H1 (cell line): Measurements from ENCODE around the gene FXYD3. TPM values are rescaled to one million over a fixed set of nuclear protein-coding genes. Genes with fewer than 3 reads are reported as not detected.

Experiments
- CTCF ChIA-PET: fragments of 300-600 bp; sonication (Branson Sonifier 250); formaldehyde crosslinking; loops from one replicate; lab custom pipeline; 2021; ENCODE audit not compliant: partially characterized antibody; lab: Charles Lee
- POLR2A ChIA-PET: fragments of 300-600 bp; sonication (Branson Sonifier 250); formaldehyde crosslinking; loops from one replicate; lab custom pipeline; 2021; ENCODE audit warnings: inconsistent platforms; ENCODE audit not compliant: partially characterized antibody; lab: Charles Lee
- DNase-seq, 2 experiments: peaks; one replicate each; pipeline versions ENCODE4 v3.0.0 to v3.0.0-alpha.2; 2010 to 2022; ENCODE audit warnings: low spot score in 2 of 2, low read depth in 1 of 2, mixed read lengths in 1 of 2
- FAIRE-seq: peaks from 2 replicates; lab custom pipeline; 2011; peaks lifted over from hg19 to GRCh38; lab: Jason Lieb, UNC
- H2AFZ ChIP-seq: 2 replicates; pipeline ENCODE4 v1.8.1; 2012; ENCODE audit warnings: low read length, inconsistent platforms
- H2AK5ac ChIP-seq: 2 replicates; pipeline ENCODE4 v1.6.1; 2013; ENCODE audit warnings: low read depth, low read length
- H2BK120ac ChIP-seq: replicated peaks from 2 replicates; pipeline ENCODE3; 2013; ENCODE audit warnings: low read depth, low read length, inconsistent platforms
- H2BK12ac ChIP-seq: 2 replicates; pipeline ENCODE4 v1.6.1; 2013; ENCODE audit warnings: low read depth, low read length
- H2BK15ac ChIP-seq: 2 replicates; pipeline ENCODE4 v1.6.1; 2013; ENCODE audit warnings: low read length
- H2BK20ac ChIP-seq: 2 replicates; pipeline ENCODE4 v1.6.1; 2013; ENCODE audit warnings: low read length
- H2BK5ac ChIP-seq: 2 replicates; pipeline ENCODE4 v1.6.1; 2013; ENCODE audit warnings: low read depth, low read length
- H3K14ac ChIP-seq: 2 replicates; pipeline ENCODE4 v1.6.1; 2013; ENCODE audit warnings: inconsistent platforms; ENCODE audit not compliant: insufficient read length
- H3K18ac ChIP-seq: 2 replicates; pipeline ENCODE4 v1.6.1; 2013; ENCODE audit warnings: low read length; ENCODE audit errors: extremely low read depth
- H3K23ac ChIP-seq: 2 replicates; pipeline ENCODE4 v1.6.1; 2013; ENCODE audit warnings: inconsistent platforms; ENCODE audit not compliant: insufficient read length
- H3K23me2 ChIP-seq: 2 replicates; pipeline ENCODE4 v1.6.1; 2013; ENCODE audit warnings: low read depth, low read length
- H3K27ac ChIP-seq: 2 replicates; pipeline ENCODE4 v1.6.1; 2011; ENCODE audit warnings: low read depth, low read length, inconsistent platforms
- H3K27me3 ChIP-seq, 4 experiments: replicated peaks in 1 of 4; 1 replicate in 1 of 4; 2 replicates in 3 of 4; pipeline versions ENCODE4 v1.6.1 to v1.8.1; 2011 to 2013; ENCODE audit warnings: low read length in 3 of 4, mild to moderate bottlenecking in 3 of 4, inconsistent platforms in 2 of 4, mixed read lengths in 2 of 4, moderate library complexity in 1 of 4; ENCODE audit not compliant: control insufficient read depth in 3 of 4, insufficient read depth in 3 of 4; ENCODE audit errors: extremely low read depth in 1 of 4
- H3K36me3 ChIP-seq, 4 experiments: 2 replicates each; pipeline versions ENCODE4 v1.6.1 to v1.8.1; 2011 to 2013; ENCODE audit warnings: mild to moderate bottlenecking in 4 of 4, low read length in 3 of 4, moderate library complexity in 2 of 4, control low read depth in 1 of 4, inconsistent platforms in 1 of 4; ENCODE audit not compliant: insufficient read depth in 4 of 4, control insufficient read depth in 2 of 4
- H3K4ac ChIP-seq: replicated peaks from 2 replicates; pipeline ENCODE3; 2013; ENCODE audit warnings: low read length, low read depth, mixed read lengths, inconsistent platforms; ENCODE audit not compliant: insufficient read length
- H3K4me1 ChIP-seq, 4 experiments: replicated peaks in 1 of 4; 1 replicate in 1 of 4; 2 replicates in 3 of 4; pipeline versions ENCODE4 v1.6.1 to v1.8.1; 2011 to 2013; ENCODE audit warnings: low read length in 3 of 4, inconsistent platforms in 2 of 4, mixed read lengths in 1 of 4; ENCODE audit not compliant: insufficient read depth in 4 of 4, control insufficient read depth in 3 of 4
- H3K4me2 ChIP-seq, 2 experiments: 2 replicates each; pipeline versions ENCODE4 v1.6.1 to v1.8.1; 2011 to 2013; ENCODE audit warnings: low read depth in 2 of 2, low read length in 2 of 2, control low read depth in 1 of 2, inconsistent platforms in 1 of 2, mild to moderate bottlenecking in 1 of 2; ENCODE audit not compliant: insufficient read depth in 1 of 2
- H3K4me3 ChIP-seq, 4 experiments: fragments of 200-600, 300-600 bp in 1 of 4; sonication (generic), shearing (Covaris generic), sonication (Bioruptor Twin) in 1 of 4; 2 replicates each; pipeline versions ENCODE4 v1.5.1 to v1.8.1; 2011 to 2016; ENCODE audit warnings: low read length in 4 of 4, low read depth in 3 of 4, control low read depth in 2 of 4, inconsistent platforms in 2 of 4, mild to moderate bottlenecking in 2 of 4, mixed read lengths in 1 of 4, moderate library complexity in 1 of 4; ENCODE audit not compliant: insufficient read depth in 2 of 4; ENCODE audit errors: extremely low read depth in 1 of 4
- H3K56ac ChIP-seq: replicated peaks from 2 replicates; pipeline ENCODE3; 2013; ENCODE audit warnings: low read depth, mild to moderate bottlenecking, mixed read lengths, low read length, inconsistent platforms; ENCODE audit not compliant: insufficient read length
- H3K79me1 ChIP-seq: 2 replicates; pipeline ENCODE4 v1.6.1; 2013; ENCODE audit warnings: low read depth, low read length, control low read depth
- H3K79me2 ChIP-seq, 2 experiments: 2 replicates each; pipeline versions ENCODE4 v1.6.1 to v1.8.1; 2012 to 2013; ENCODE audit warnings: low read length in 2 of 2, mild to moderate bottlenecking in 2 of 2, inconsistent platforms in 1 of 2; ENCODE audit not compliant: insufficient read depth in 2 of 2, control insufficient read depth in 1 of 2
- H3K9ac ChIP-seq, 4 experiments: replicated peaks in 1 of 4; 1 replicate in 1 of 4; 2 replicates in 3 of 4; pipeline versions ENCODE4 v1.6.1 to v1.8.1; 2011 to 2013; ENCODE audit warnings: low read depth in 3 of 4, low read length in 3 of 4, control low read depth in 2 of 4, mild to moderate bottlenecking in 2 of 4, moderate library complexity in 2 of 4, inconsistent platforms in 1 of 4; ENCODE audit errors: extremely low read depth in 1 of 4
- H3K9me3 ChIP-seq, 2 experiments: 2 replicates each; pipeline versions ENCODE4 v1.6.1 to v1.8.1; 2012 to 2013; ENCODE audit warnings: mild to moderate bottlenecking in 2 of 2, moderate library complexity in 2 of 2, control low read depth in 1 of 2, inconsistent platforms in 1 of 2, low read depth in 1 of 2, low read length in 1 of 2, mixed read lengths in 1 of 2; ENCODE audit not compliant: insufficient read depth in 2 of 2
- H4K20me1 ChIP-seq, 2 experiments: replicated peaks in 1 of 2; 2 replicates each; pipeline versions ENCODE3 to v1.8.1; 2011 to 2013; ENCODE audit warnings: inconsistent platforms in 2 of 2, low read length in 2 of 2, mild to moderate bottlenecking in 1 of 2; ENCODE audit not compliant: insufficient read depth in 2 of 2, control insufficient read depth in 1 of 2
- H4K5ac ChIP-seq: 2 replicates; pipeline ENCODE4 v1.6.1; 2013; ENCODE audit warnings: low read length, low read depth, mixed read lengths, inconsistent platforms; ENCODE audit not compliant: insufficient read length
- H4K8ac ChIP-seq: 2 replicates; pipeline ENCODE4 v1.8.0; 2013; ENCODE audit warnings: mild to moderate bottlenecking, moderate library complexity, low read length, inconsistent platforms; ENCODE audit not compliant: insufficient read depth; ENCODE audit errors: extremely low read depth
- H4K91ac ChIP-seq: replicated peaks from 2 replicates; pipeline ENCODE3; 2013; ENCODE audit warnings: low read length, mixed read lengths, inconsistent platforms; ENCODE audit not compliant: insufficient read length
- CBX8 ChIP-seq: fragments of 300-800, 300-1000 bp; sonication (generic); IDR thresholded peaks from 2 replicates; pipeline ENCODE4 v1.7.1; 2016; ENCODE audit warnings: low read depth, low read length, borderline replicate concordance
- CTCF ChIP-seq, 3 experiments: IDR thresholded peaks; 1 replicate in 2 of 3; 2 replicates in 1 of 3; pipeline versions ENCODE4 v1.5.1 to v1.6.1; 2011; ENCODE audit warnings: low read length in 3 of 3, mild to moderate bottlenecking in 3 of 3, inconsistent platforms in 2 of 3, low read depth in 1 of 3, moderate library complexity in 1 of 3; ENCODE audit not compliant: insufficient read depth in 1 of 3; ENCODE audit errors: control extremely low read depth in 1 of 3
- RFX5 ChIP-seq: IDR thresholded peaks from 2 replicates; pipeline ENCODE4 v1.6.1; 2011; ENCODE audit warnings: low read depth, low read length, improper control_type of control experiment, borderline replicate concordance
- WGBS, 2 experiments: shearing (Covaris generic) in 1 of 2; methylation state at CpG; one replicate each; pipeline versions ENCODE4 v1.1.6 to v1.1.7; 2013 to 2015; ENCODE audit warnings: low lambda C conversion rate in 2 of 2, mixed read lengths in 2 of 2, inconsistent platforms in 1 of 2, low coverage in 1 of 2, missing lambda C conversion rate in 1 of 2; ENCODE audit not compliant: insufficient replicate concordance in 2 of 2, insufficient coverage in 1 of 2, insufficient read length in 1 of 2; ENCODE audit errors: extremely low coverage in 1 of 2, missing lambda C conversion rate in 1 of 2; 5-methylcytosine and 5-hydroxymethylcytosine counted together
- polyA plus RNA-seq, 7 experiments: library from polyadenylated mRNA; depleted of rRNA in 3 of 7; stranded (reverse) in 5 of 7; unstranded in 2 of 7; fragments of >200 nt in 5 of 7; fragments of 200-250 nt in 2 of 7; gene quantifications; 1 replicate in 5 of 7; 2 replicates in 1 of 7; 4 replicates in 1 of 7; pipeline versions ENCODE4 v1.2.1 to v1.2.3, GENCODE V29; 2011 to 2013; ENCODE audit warnings: missing spikeins in 2 of 7, mixed read lengths in 2 of 7
- total RNA-seq: library from RNA; stranded (reverse); fragmentation: NEBNext Ultra II Directional; extraction: Animal tissue kit (Norgen Biotek cat#: 25700); gene quantifications from 2 replicates; pipeline ENCODE4 v1.2.1, GENCODE V29; 2021

Gene FXYD3
- total and polyA plus RNA-seq, 2 of the 8 experiments (the other 6 are each of a cell fraction or from before 2014, with no cell fraction given): 0.33 TPM; not detected in 1

GRCh38 chr19:35156673-35157014 is 41.0 kb downstream of the FXYD3 start:
- no peak overlapping the region for H3K4ac ChIP-seq
- H2BK20ac ChIP-seq: no peak overlapping the region
- ChIA-PET CTCF (interaction anchor here (2.5 kb wide), 1 partner anchor 15 kb away, joined by 15 read pairs; the partner anchor contains the start of gene FXYD7), POLR2A (interaction anchor here (1.2 to 5.6 kb wide), 3 partner anchors 13 to 43 kb away, joined by 3 to 67 read pairs (median 8); partner anchors contain the start of gene FXYD7)
- H4K91ac ChIP-seq: no peak overlapping the region
- no peak overlapping the region for H2BK15ac ChIP-seq
- H2BK120ac ChIP-seq: no peak overlapping the region
- DNase-seq: no peak
- no peak for TF ChIP-seq RFX5
- TF ChIP-seq CTCF (IDR thresholded peaks at IDR 0.05; ENCODE audit: control extremely low read depth in 1 of 3, insufficient read depth in 1 of 3, low read depth in 1 of 3, low read length in 3 of 3): peak in 1 of 3 experiments; percentile 1; a peak in 1 of 4 replicates
- no peak for TF ChIP-seq CBX8
- H3K79me1 ChIP-seq: peaks cover 6% of the 10 kb centered on the region
- no peak overlapping the region for H3K23ac ChIP-seq
- H2AFZ ChIP-seq: no peak overlapping the region
- no peak overlapping the region for H2BK12ac ChIP-seq
- H3K14ac ChIP-seq: no peak overlapping the region
- no peak overlapping the region for H2AK5ac ChIP-seq
- H3K9me3 ChIP-seq: no peaks in the 10 kb centered on the region
- peaks cover 0 to 5% (median 3%) of the 10 kb centered on the region in 4 experiments; a peak in 3 of 7 replicates for H3K27me3 ChIP-seq
- H3K23me2 ChIP-seq: peaks cover 9% of the 10 kb centered on the region; the same call in 1 of the 2 replicates
- no peak overlapping the region for H3K4me3 ChIP-seq
- no peak overlapping the region for H2BK5ac ChIP-seq
- H3K9ac ChIP-seq: no peak overlapping the region
- peaks cover 4 to 15% (median 12%) of the 10 kb centered on the region in 4 experiments for H3K4me1 ChIP-seq
- peaks cover 0 to 11% of the 10 kb centered on the region in 2 experiments; a peak in 1 of 4 replicates for H3K79me2 ChIP-seq
- H3K36me3 ChIP-seq: peaks cover 3 to 37% (median 16%) of the 10 kb centered on the region in 4 experiments; a peak in 6 of 8 replicates
- no peak overlapping the region for H3K18ac ChIP-seq
- H4K5ac ChIP-seq: no peak overlapping the region
- 89% methylated on average over 7 of the region's 7 CpGs; no CpG with 5 or more reads in 1 of the 2 experiments for WGBS, 2 experiments
- no peak for FAIRE-seq
- H4K8ac ChIP-seq: no peak overlapping the region
- no peak overlapping the region; a peak in 1 of 4 replicates for H3K4me2 ChIP-seq
- H4K20me1 ChIP-seq: peaks cover 1 to 5% of the 10 kb centered on the region in 2 experiments
- no peak overlapping the region for H3K27ac ChIP-seq
- H3K56ac ChIP-seq: no peak overlapping the region
